NCI-H2196 treated with DMSO at 0.1 percent for 48 hours (cell line): ENCODE results near the gene EYA4.

Source experiments
- DNase-seq: peaks from one replicate; lab custom pipeline; 2025; ENCODE audit not compliant: unreplicated experiment; lab: John Stamatoyannopoulos, UW

The EYA4 gene

GRCh38 chr6:133242637-133243585 lies 1.8 kb downstream of the EYA4 start:
- peak; percentile 44 for DNase-seq

DNA sequence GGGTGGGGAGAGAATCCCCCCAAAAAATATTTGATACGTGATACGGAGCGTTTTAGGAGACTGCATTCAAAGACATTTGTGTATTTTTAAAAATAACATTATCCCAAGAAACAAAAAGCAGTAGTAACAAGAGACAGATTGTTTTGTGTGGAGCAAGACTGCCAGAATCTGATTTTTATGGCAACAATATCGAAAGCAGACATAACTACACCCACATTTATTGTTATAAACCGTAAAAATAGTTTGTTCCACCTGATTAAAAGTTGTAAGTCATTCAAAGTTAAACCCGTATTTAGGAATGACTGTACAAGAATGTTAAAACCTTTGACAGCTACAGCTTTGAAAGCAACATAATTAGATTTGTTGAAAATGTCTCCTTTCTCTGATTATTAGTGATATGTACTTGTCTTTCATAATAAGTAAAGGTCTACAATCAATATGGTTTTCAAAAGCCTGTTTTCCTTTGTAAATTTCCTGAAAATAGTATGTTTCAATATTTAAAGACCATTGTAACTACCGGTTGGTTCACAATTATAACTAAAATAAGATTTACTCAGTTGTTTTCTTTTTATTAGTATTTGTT lies 2.7 kb downstream of the EYA4 start:
- DNase-seq, result no peak

GRCh38 chr6:133244519-133244918 lies 3.4 kb downstream of the EYA4 start:
- DNase-seq, result no peak

GRCh38 chr6:133245007-133245406 lies 3.9 kb downstream of the EYA4 start:
- no peak for DNase-seq

DNA sequence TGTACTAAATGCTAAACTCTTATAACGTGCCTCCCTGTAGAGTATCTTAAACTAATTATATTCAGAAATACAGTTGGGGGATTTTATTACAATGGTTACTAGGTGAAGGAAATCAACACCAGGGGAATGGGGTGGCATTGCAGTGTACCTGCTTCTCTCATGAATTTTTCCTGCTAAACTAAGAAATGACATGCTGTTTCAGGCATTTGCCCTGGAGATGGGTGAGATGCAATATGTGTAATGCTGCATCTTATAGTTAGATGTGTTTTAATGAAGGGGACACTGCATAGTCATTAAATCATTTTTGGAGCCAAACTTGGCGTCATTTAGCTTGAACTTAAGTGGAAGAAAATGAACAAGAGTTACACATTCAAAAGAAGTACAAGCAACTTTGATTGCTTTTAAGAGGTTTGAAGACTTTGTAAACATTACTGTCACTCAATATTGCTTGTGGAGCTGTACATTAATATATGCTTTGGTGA lies 4.3 kb downstream of the EYA4 start:
- no peak for DNase-seq

- DNase-seq, result no peak
Measured at GRCh38 chr6:133247581-133247980, 6.4 kb downstream of the EYA4 start.

DNA sequence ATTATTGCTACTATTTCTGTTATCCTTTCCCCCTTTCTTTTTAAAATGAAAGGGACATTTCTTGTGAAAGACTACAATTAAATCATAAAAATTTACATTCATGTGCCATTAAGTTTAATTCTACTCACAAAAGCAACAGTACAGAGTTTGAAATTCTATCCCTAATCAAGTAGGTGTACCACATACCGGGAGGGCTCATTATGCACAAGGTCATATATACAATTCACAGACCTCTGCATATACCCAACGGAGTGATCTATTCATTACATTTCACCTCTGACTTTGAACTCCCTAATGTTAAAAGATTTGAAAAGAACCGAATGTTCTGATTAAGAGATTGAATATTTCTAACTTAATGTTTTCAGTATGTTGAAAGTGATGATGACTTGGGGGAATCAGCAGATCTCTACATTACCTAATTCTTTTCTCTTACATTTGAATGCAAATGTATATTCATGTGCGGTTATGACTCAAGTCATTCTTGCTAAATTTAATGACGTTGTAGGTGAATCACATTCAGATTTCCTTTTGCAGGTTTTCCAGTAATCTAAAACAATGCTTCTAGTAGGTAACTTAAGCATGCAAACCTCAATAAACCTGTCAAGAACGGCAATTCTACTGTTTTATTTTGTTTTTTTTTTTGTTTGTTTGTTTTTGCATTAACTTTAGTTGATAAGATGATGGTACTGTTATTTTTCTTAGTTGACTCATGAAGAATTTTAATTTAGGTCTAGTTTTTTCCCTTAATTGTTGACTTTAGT lies 7.3 kb downstream of the EYA4 start:
- DNase-seq, result no peak

GRCh38 chr6:133251688-133252087 lies 10.5 kb downstream of the EYA4 start:
- DNase-seq, result no peak

DNA sequence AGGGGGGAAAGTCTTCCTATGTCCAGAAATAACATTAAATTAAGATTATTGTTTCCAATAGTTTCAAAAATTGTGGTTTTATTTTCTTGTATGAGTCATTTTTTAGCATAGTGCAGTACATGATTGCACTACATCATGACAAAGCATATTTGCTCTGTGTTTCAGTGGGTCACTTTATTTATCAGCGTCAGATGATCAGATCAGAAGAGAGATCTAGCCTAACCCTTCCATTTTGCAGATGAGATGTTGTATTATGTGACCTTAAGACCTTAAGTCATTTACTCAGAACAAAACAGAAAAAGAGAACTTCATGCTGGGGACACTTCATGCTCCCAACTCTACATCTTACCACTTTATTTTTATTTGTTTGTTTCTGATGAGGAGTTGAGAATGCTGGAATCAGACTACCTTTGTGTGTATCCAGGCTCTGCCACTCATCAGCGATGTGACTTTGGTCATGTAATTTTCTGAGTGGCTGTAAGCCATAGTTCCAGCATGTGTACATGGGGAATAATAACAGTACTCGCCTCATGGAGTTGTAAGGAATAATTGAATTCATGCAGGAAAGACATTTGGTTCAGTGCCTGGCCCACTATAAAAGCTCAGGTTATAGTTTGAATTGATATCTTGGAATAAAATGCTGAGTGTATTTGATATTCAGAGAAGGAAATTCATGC lies 13.5 kb downstream of the EYA4 start:
- no peak for DNase-seq

GRCh38 chr6:133257545-133258105 lies 16.5 kb downstream of the EYA4 start:
- DNase-seq, result no peak

GRCh38 chr6:133259561-133259960 lies 18.4 kb downstream of the EYA4 start:
- no peak for DNase-seq

- DNase-seq, result no peak
Measured at GRCh38 chr6:133262804-133263203, 21.6 kb downstream of the EYA4 start.

GRCh38 chr6:133265066-133265465 lies 23.9 kb downstream of the EYA4 start:
- DNase-seq, result no peak

GRCh38 chr6:133266186-133266585 lies 25.0 kb downstream of the EYA4 start:
- DNase-seq, result no peak

DNA sequence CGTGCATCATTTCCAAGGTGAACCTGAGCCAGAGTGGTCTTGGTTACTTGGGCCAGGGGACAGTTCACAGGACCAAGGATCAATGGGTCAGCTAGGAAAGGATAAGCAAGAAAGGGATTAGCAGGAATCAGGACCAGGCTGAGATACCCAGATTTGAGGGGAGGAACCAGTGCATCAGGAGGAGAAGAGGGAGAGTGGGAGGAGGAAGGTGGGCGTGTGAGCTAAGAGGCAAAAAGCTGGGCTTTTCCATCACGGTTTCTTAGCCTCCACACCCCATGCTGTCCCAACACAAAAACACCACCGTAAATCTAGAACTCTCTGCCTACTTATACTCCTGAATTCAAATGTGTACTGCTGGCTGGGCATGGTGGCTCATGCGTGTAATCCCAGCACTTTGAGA lies 27.5 kb downstream of the EYA4 start:
- DNase-seq, result no peak

DNA sequence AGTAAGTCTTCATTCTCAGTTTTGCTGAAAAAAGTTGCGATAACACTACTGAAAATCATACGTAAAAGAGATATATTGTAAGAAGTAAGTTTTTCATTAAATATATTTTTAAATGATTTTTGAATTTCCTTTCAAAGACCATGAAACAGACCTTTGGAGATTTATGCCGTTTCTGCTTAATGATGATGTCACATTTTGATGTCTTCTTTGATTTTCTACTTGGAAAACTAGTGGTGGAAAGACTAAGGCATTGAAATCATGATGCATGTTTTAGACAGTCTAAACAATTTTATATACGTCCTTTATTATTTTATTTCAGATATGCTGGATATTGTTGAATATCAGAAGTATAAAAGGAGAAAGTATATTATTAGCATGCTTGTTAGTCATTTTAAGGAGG lies 33.7 kb downstream of the EYA4 start:
- DNase-seq, result no peak

GRCh38 chr6:133275213-133275612 lies 34.1 kb downstream of the EYA4 start:
- DNase-seq, result no peak

- no peak for DNase-seq
Measured at GRCh38 chr6:133277228-133277899, 36.2 kb downstream of the EYA4 start.

GRCh38 chr6:133277900-133278545 lies 36.9 kb downstream of the EYA4 start:
- no peak for DNase-seq

GRCh38 chr6:133286765-133287164 lies 45.6 kb downstream of the EYA4 start:
- no peak for DNase-seq
